ENCODE measurements around the gene OR56B1. TPM values are rescaled to one million over a fixed set of nuclear protein-coding genes. Genes with fewer than 3 reads are reported as not detected.

OR56B1 gene
- total RNA-seq, 4 donors from 2014 or later, result not detected

DNA sequence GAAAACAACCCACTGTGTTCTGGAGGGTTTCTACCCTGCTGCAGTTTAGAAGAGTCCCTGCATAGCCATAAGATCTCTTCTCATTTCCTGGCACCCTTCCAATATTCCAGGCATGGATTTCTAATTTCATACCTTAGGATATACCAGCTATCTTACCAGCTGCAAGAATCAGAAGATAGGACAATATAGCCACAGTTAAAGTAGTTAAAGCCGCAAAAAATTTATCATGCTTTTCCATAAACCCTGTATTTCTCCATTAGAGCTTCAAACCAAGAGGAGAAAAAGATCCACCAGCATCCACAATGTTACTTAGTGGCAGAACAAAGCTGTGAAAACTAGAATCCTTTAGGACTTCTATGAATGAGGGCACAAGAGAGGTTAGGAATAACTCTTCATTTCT is 8.6 kb upstream of the OR56B1 start:
- WGBS, 2 donors (ENCODE audit: low coverage in 1 of 2), result 94 to 97% methylated on average over 1 of the region's 1 CpG
- Histone ChIP-seq H3K27ac (no peak overlapping the region), H3K27me3 (no peaks in the 10 kb centered on the region), H3K4me3 (no peak overlapping the region), H3K9me3 (no peaks in the 10 kb centered on the region), H3K36me3 (no peaks in the 10 kb centered on the region), H3K4me1 (no peaks in the 10 kb centered on the region)
- no peak for DNase-seq
- in situ Hi-C loops (cut with MboI; ENCODE audit: low pct_ligation_motif_present in 1 of 4, low pct_unique_long_range_greater_than_20kb in 1 of 4, low sequenced_read_pairs in 3 of 4) (no loop called here), intact Hi-C loops (cut with DNase I; ENCODE audit: low total_unique reads) (no loop called here)
- TF ChIP-seq CTCF (IDR thresholded peaks at IDR 0.05) (no peak), POLR2A (IDR thresholded peaks at IDR 0.05) (no peak), EP300 (IDR thresholded peaks at IDR 0.05; ENCODE audit: low read depth) (no peak), POLR2AphosphoS5 (IDR thresholded peaks at IDR 0.05) (no peak)

- Histone ChIP-seq H3K27me3 (no peaks in the 10 kb centered on the region), H3K9me3 (no peaks in the 10 kb centered on the region), H3K27ac (no peak overlapping the region), H3K4me3 (no peak overlapping the region), H3K36me3 (no peaks in the 10 kb centered on the region), H3K4me1 (no peaks in the 10 kb centered on the region)
- no peak for DNase-seq
- in situ Hi-C loops (cut with MboI; ENCODE audit: low pct_ligation_motif_present in 1 of 4, low pct_unique_long_range_greater_than_20kb in 1 of 4, low sequenced_read_pairs in 3 of 4), result no loop called here
- TF ChIP-seq POLR2AphosphoS5 (IDR thresholded peaks at IDR 0.05) (no peak), CTCF (IDR thresholded peaks at IDR 0.05) (no peak), EP300 (IDR thresholded peaks at IDR 0.05; ENCODE audit: low read depth) (no peak), POLR2A (IDR thresholded peaks at IDR 0.05) (no peak)
- intact Hi-C loops (cut with DNase I; ENCODE audit: low total_unique reads), result no loop called here
These were observed 843 bp downstream of the OR56B1 start for GRCh38 chr11:5737091-5737490.

DNA sequence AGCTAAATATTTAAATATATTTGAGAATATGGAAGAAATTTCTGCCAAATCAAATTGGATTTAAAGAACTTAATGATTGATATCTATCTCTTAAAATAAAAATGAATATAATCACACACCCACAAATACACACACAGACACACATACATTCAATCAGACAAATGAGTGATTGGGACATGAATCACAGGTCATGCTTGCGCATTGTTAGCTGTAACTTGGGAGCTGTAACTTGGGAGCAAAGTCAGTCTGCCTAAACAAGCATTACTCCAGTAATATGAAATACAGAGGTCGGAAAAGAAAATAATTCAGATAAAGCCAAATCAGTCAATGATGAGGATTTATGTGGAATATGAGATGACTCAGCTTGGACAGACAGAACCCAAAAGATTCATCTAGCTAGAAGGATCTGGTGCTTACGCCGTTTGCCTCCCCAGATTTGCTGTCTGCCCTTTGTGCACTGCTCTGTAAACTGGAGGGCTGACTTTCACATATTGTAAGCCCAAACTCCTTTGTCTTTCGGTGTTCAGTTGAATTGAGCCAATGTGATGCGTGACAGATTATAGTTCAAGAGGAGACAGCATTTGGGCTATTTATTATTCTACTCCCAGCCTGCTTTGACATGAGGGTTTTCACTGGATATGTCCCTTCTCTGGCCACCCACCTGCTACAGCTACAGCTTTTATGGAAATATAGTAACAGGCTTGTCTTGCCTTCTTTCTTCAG is 1.6 kb downstream of the OR56B1 start:
- H3K27me3 ChIP-seq, result no peaks in the 10 kb centered on the region
- no peaks in the 10 kb centered on the region for H3K36me3 ChIP-seq
- intact Hi-C loops (cut with DNase I; ENCODE audit: low total_unique reads), result no loop called here
- H3K27ac ChIP-seq, result no peak overlapping the region
- no peaks in the 10 kb centered on the region for H3K9me3 ChIP-seq
- H3K4me1 ChIP-seq, result no peaks in the 10 kb centered on the region
- no peak for DNase-seq
- TF ChIP-seq POLR2AphosphoS5 (IDR thresholded peaks at IDR 0.05), result no peak
- TF ChIP-seq EP300 (IDR thresholded peaks at IDR 0.05; ENCODE audit: low read depth), result no peak
- no peak for TF ChIP-seq POLR2A (IDR thresholded peaks at IDR 0.05)
- TF ChIP-seq CTCF (IDR thresholded peaks at IDR 0.05), result no peak
- H3K4me3 ChIP-seq, result no peak overlapping the region
- WGBS, 2 donors (ENCODE audit: low coverage in 1 of 2), result 66 to 88% methylated on average over 4 to 6 of the region's 6 CpGs
- in situ Hi-C loops (cut with MboI; ENCODE audit: low pct_ligation_motif_present in 1 of 4, low pct_unique_long_range_greater_than_20kb in 1 of 4, low sequenced_read_pairs in 3 of 4), result no loop called here

- no peak for DNase-seq
- Histone ChIP-seq H3K27ac (no peak overlapping the region), H3K4me3 (no peak overlapping the region), H3K36me3 (no peaks in the 10 kb centered on the region), H3K4me1 (no peaks in the 10 kb centered on the region), H3K9me3 (no peaks in the 10 kb centered on the region), H3K27me3 (no peaks in the 10 kb centered on the region)
- in situ Hi-C loops (cut with MboI; ENCODE audit: low pct_ligation_motif_present in 1 of 4, low pct_unique_long_range_greater_than_20kb in 1 of 4, low sequenced_read_pairs in 3 of 4) (no loop called here), intact Hi-C loops (cut with DNase I; ENCODE audit: low total_unique reads) (no loop called here)
- WGBS, 2 donors (ENCODE audit: low coverage in 1 of 2), result 30 to 31% methylated on average over 1 of the region's 1 CpG
- TF ChIP-seq EP300 (IDR thresholded peaks at IDR 0.05; ENCODE audit: low read depth), result no peak
- TF ChIP-seq POLR2AphosphoS5 (IDR thresholded peaks at IDR 0.05), result no peak
- no peak for TF ChIP-seq CTCF (IDR thresholded peaks at IDR 0.05)
- TF ChIP-seq POLR2A (IDR thresholded peaks at IDR 0.05), result no peak
These were observed 2.2 kb downstream of the OR56B1 start for GRCh38 chr11:5738431-5738830.
